Glutamatergic neuron (in vitro differentiated cells): Measurements from ENCODE around the gene SZT2. TPM values are rescaled to one million over a fixed set of nuclear protein-coding genes. Genes with fewer than 3 reads are reported as not detected.
A peak's percentile ranks its signal among the peaks of the same experiment; 100 is the strongest.

Source experiments
- DNase-seq: peaks from one replicate; pipeline ENCODE4 v3.0.0; 2022
- H3K27ac Mint-ChIP-seq: one replicate; pipeline ENCODE4 v1.8.0; 2020; ENCODE audit warnings: mild to moderate bottlenecking, mixed read lengths, inconsistent platforms; ENCODE audit not compliant: unreplicated experiment
- H3K27me3 Mint-ChIP-seq: one replicate; pipeline ENCODE4 v1.8.0; 2020; ENCODE audit warnings: mild to moderate bottlenecking, moderate library complexity, mixed read lengths, inconsistent platforms; ENCODE audit not compliant: unreplicated experiment
- H3K36me3 Mint-ChIP-seq: one replicate; pipeline ENCODE4 v1.8.0; 2020; ENCODE audit warnings: mild to moderate bottlenecking, mixed read lengths, inconsistent platforms; ENCODE audit not compliant: unreplicated experiment
- H3K4me1 Mint-ChIP-seq: one replicate; pipeline ENCODE4 v1.8.0; 2020; ENCODE audit warnings: mild to moderate bottlenecking, low read depth, mixed read lengths, inconsistent platforms; ENCODE audit not compliant: unreplicated experiment
- H3K4me3 Mint-ChIP-seq: one replicate; pipeline ENCODE4 v1.8.0; 2020; ENCODE audit warnings: mild to moderate bottlenecking, mixed read lengths, inconsistent platforms; ENCODE audit not compliant: unreplicated experiment
- H3K9me3 Mint-ChIP-seq: one replicate; pipeline ENCODE4 v1.8.0; 2020; ENCODE audit warnings: mild to moderate bottlenecking, moderate library complexity, mixed read lengths, inconsistent platforms; ENCODE audit not compliant: unreplicated experiment
- CTCF ChIP-seq: fragments of 200-600 bp; sonication (generic); IDR thresholded peaks from one replicate; pipeline ENCODE4 v1.5.0; 2021; ENCODE audit not compliant: partially characterized antibody, unreplicated experiment
- total RNA-seq: library from RNA; stranded (reverse); fragmentation: NEBNext Ultra II Directional; extraction: Animal tissue kit (Norgen Biotek cat#: 25700); gene quantifications from one replicate; pipeline ENCODE4 v1.2.1, GENCODE V29; 2021; ENCODE audit not compliant: unreplicated experiment

The SZT2 gene
- total RNA-seq, 1 donor from 2014 or later, result 85.3 TPM

GRCh38 chr1:43360616-43361015, 29.1 kb upstream of the SZT2 start:
- H3K4me1 Mint-ChIP-seq, result peaks cover 9% of the 10 kb centered on the region
- TF ChIP-seq CTCF, result no peak

GRCh38 chr1:43363283-43363934, 26.3 kb upstream of the SZT2 start:
- no peak for DNase-seq
- Mint-ChIP-seq H3K36me3 (peaks cover 6% of the 10 kb centered on the region), H3K4me1 (peaks cover 11% of the 10 kb centered on the region), H3K4me3 (no peak overlapping the region), H3K9me3 (peaks cover 7% of the 10 kb centered on the region), H3K27ac (no peak overlapping the region), H3K27me3 (peaks cover 5% of the 10 kb centered on the region)
- no peak for TF ChIP-seq CTCF

More at GRCh38 chr1:43360616-43361015, 29.1 kb upstream of the SZT2 start:
- Mint-ChIP-seq H3K27ac (no peak overlapping the region), H3K4me3 (peak overlapping the region; percentile 64), H3K9me3 (peaks cover 4% of the 10 kb centered on the region), H3K36me3 (peaks cover 6% of the 10 kb centered on the region), H3K27me3 (peaks cover 8% of the 10 kb centered on the region)
- DNase-seq, result no peak

- no peak for DNase-seq
- peaks cover 5% of the 10 kb centered on the region for H3K27me3 Mint-ChIP-seq
- peaks cover 14% of the 10 kb centered on the region for H3K4me1 Mint-ChIP-seq
- no peak overlapping the region for H3K4me3 Mint-ChIP-seq
- peaks cover 6% of the 10 kb centered on the region for H3K36me3 Mint-ChIP-seq
- TF ChIP-seq CTCF, result no peak
- H3K27ac Mint-ChIP-seq, result peak overlapping the region; percentile 38
- peaks cover 7% of the 10 kb centered on the region for H3K9me3 Mint-ChIP-seq
Observed at GRCh38 chr1:43363935-43364525, 25.7 kb upstream of the SZT2 start.

- no peak for DNase-seq
- H3K36me3 Mint-ChIP-seq, result peaks cover 6% of the 10 kb centered on the region
- no peak overlapping the region for H3K27ac Mint-ChIP-seq
- H3K27me3 Mint-ChIP-seq, result peaks cover 5% of the 10 kb centered on the region
- peaks cover 8% of the 10 kb centered on the region for H3K4me1 Mint-ChIP-seq
- H3K4me3 Mint-ChIP-seq, result peak overlapping the region; percentile 65
- peaks cover 7% of the 10 kb centered on the region for H3K9me3 Mint-ChIP-seq
- TF ChIP-seq CTCF, result no peak
Observed at GRCh38 chr1:43365678-43366077, 24.0 kb upstream of the SZT2 start.

GRCh38 chr1:43366179-43366578, 23.5 kb upstream of the SZT2 start:
- H3K27me3 Mint-ChIP-seq, result peaks cover 5% of the 10 kb centered on the region
- peak overlapping the region; percentile 65 for H3K4me3 Mint-ChIP-seq
- H3K9me3 Mint-ChIP-seq, result peaks cover 6% of the 10 kb centered on the region
- H3K36me3 Mint-ChIP-seq, result peaks cover 6% of the 10 kb centered on the region
- peaks cover 8% of the 10 kb centered on the region for H3K4me1 Mint-ChIP-seq
- H3K27ac Mint-ChIP-seq, result no peak overlapping the region
- no peak for DNase-seq
- TF ChIP-seq CTCF, result no peak
